ENCODE results near the gene MYO1A.
"Not testable (repeated sequence)": the region's sequence is repeated elsewhere in the genome, so short reads cannot be mapped to it uniquely, and the experiment has no call there.

MYO1A gene

GRCh38 chr12:57046947-57047890, 2.7 kb downstream of the MYO1A start:
- DNase-seq = no peak

- no peak for DNase-seq
Observed at GRCh38 chr12:57046086-57046791, 3.7 kb downstream of the MYO1A start.

GRCh38 chr12:57044889-57045288, 5.0 kb downstream of the MYO1A start:
- no peak for DNase-seq

GRCh38 chr12:57044468-57044867, 5.5 kb downstream of the MYO1A start:
- DNase-seq = no peak

- no peak for DNase-seq
Observed at GRCh38 chr12:57042695-57043094, 7.2 kb downstream of the MYO1A start.

- DNase-seq = no peak
Observed at GRCh38 chr12:57040750-57041149, 9.2 kb downstream of the MYO1A start.

GRCh38 chr12:57040211-57040610, 9.7 kb downstream of the MYO1A start:
- no peak for DNase-seq

GRCh38 chr12:57039016-57039798, 10.7 kb downstream of the MYO1A start:
- no peak for DNase-seq

- no peak for DNase-seq
Observed at GRCh38 chr12:57037264-57037663, 12.7 kb downstream of the MYO1A start.

- no peak for DNase-seq
Observed at GRCh38 chr12:57033431-57033830, 16.5 kb downstream of the MYO1A start.

- no peak for DNase-seq
Observed at GRCh38 chr12:57031789-57032188, 18.1 kb downstream of the MYO1A start.

- no peak for DNase-seq
Observed at GRCh38 chr12:57031138-57031725, 18.7 kb downstream of the MYO1A start.

GRCh38 chr12:57029457-57029856, 20.5 kb downstream of the MYO1A start:
- no peak for DNase-seq

GRCh38 chr12:57027805-57028153, 22.1 kb downstream of the MYO1A start:
- no peak for DNase-seq

GRCh38 chr12:57027011-57027804, 22.7 kb downstream of the MYO1A start:
- no peak for DNase-seq

- no peak for DNase-seq
Observed at GRCh38 chr12:57025196-57025595, 24.7 kb downstream of the MYO1A start.

- not testable (repeated sequence) for DNase-seq
Observed at GRCh38 chr12:57022324-57022723, 27.6 kb downstream of the MYO1A start.

GRCh38 chr12:57019983-57020719, 29.8 kb downstream of the MYO1A start:
- DNase-seq = no peak

- no peak for DNase-seq
Observed at GRCh38 chr12:57018906-57019305, 31.0 kb downstream of the MYO1A start.

GRCh38 chr12:57018353-57018752, 31.6 kb downstream of the MYO1A start:
- DNase-seq = not testable (repeated sequence)

- no peak for DNase-seq
Observed at GRCh38 chr12:57016348-57016747, 33.6 kb downstream of the MYO1A start, which contains the start of gene TAC3. TSS of gene TAC3 (minus strand) at chr12:57016529. CDS start at chr12:57015797, 732 bp downstream.

Data from activated gamma-delta T cell treated with Interleukin-2 at 50 U/mL for 16 hours (primary cell).